Stimulated activated naive CD8-positive, alpha-beta T cell treated with anti-CD3 and anti-CD28 coated beads, Interleukin-15, Interleukin-2, amounts not matched to agents 100 ng/mL and 50 ng/mL, for 24 hours (primary cell): ENCODE measurements around the gene KAT2B.

Source experiments
- H3K27ac Mint-ChIP-seq: one replicate; pipeline ENCODE4 v1.8.0; 2021; ENCODE audit warnings: mild to moderate bottlenecking, mixed read lengths
- H3K27me3 Mint-ChIP-seq: one replicate; pipeline ENCODE4 v1.8.0; 2021; ENCODE audit warnings: mixed read lengths
- H3K36me3 Mint-ChIP-seq: one replicate; pipeline ENCODE4 v1.8.0; 2021; ENCODE audit warnings: low read depth, mixed read lengths
- H3K4me1 Mint-ChIP-seq: one replicate; pipeline ENCODE4 v1.8.0; 2021; ENCODE audit warnings: low read depth, mixed read lengths
- H3K4me3 Mint-ChIP-seq: one replicate; pipeline ENCODE4 v1.8.0; 2021; ENCODE audit warnings: mild to moderate bottlenecking, mixed read lengths
- H3K9me3 Mint-ChIP-seq: one replicate; pipeline ENCODE4 v1.8.0; 2021; ENCODE audit warnings: mixed read lengths

KAT2B gene

GRCh38 chr3:20091331-20092047 lies 51.2 kb downstream of the KAT2B start:
- no peak overlapping the region for H3K27ac Mint-ChIP-seq
- no peaks in the 10 kb centered on the region for H3K27me3 Mint-ChIP-seq
- peaks cover 6% of the 10 kb centered on the region for H3K9me3 Mint-ChIP-seq
- no peak overlapping the region for H3K4me3 Mint-ChIP-seq
- peaks cover 61% of the 10 kb centered on the region for H3K36me3 Mint-ChIP-seq
- H3K4me1 Mint-ChIP-seq = peaks cover 4% of the 10 kb centered on the region

DNA sequence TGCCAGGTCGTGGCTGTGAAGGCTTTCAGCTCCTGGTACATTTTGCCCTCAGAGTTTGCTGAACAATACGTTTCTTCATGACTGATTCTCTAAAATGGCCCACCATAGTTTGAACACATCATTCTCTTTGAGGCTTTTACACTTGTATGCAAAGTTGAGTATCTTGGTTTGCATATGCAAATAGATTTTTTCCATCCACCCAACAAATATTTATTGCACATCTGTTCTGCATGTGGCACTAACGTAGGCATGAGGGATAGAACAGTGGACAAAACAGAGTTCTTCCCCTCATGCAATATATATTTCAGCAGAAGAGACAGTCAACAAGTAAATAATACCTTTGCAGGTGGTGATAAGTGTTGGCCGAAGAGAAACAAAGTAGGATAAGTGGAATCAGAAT lies 55.2 kb downstream of the KAT2B start:
- H3K27me3 Mint-ChIP-seq = no peaks in the 10 kb centered on the region
- H3K27ac Mint-ChIP-seq = no peak overlapping the region
- no peaks in the 10 kb centered on the region for H3K9me3 Mint-ChIP-seq
- peaks cover 37% of the 10 kb centered on the region for H3K36me3 Mint-ChIP-seq
- no peak overlapping the region for H3K4me3 Mint-ChIP-seq
- H3K4me1 Mint-ChIP-seq = peaks cover 13% of the 10 kb centered on the region

DNA sequence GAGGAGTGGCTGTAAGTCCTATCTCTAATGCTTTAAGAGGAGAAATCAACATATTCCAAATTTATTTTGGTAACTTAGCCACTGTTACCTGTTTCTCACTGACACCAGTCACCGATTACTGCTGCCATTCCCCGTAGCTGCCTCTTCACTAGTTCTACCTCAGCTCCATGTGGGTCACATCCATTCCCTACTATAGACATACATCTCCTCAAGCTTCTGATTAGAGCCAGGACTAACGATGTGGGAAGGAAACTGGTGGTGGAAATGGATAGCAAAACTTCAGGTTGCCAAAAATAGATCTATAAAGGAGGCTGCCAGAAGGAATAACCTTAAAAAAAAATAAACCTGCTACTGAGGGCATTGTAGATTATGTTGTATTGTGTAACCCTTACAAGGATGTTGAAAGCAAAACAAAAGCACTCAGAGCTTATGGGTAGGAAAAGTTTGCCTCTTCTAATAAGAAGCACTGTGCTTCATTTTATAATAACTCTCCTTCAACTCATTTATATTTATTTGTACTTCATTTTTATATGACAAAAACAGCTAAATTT lies 56.0 kb downstream of the KAT2B start:
- Mint-ChIP-seq H3K36me3 (peaks cover 35% of the 10 kb centered on the region), H3K27ac (no peak overlapping the region), H3K27me3 (no peaks in the 10 kb centered on the region)

DNA sequence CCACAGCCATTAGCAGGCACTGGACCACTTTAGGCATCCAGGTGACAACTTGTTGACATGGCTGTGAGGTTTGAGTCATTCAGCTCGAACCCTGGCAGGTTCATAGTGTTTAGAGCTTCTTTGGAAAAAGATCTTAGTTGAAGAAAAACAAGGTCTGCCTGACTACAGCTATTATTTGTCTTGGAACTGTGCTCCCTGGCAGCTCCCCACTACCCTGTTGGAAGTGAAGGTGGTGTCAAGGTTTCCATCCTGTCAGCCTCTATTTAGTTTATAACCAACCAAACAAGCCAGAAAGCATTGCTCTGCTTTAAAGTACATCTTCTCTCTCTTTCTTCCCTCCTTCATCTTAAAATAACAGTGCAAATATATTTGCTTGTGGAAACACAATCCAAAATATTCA lies 56.8 kb downstream of the KAT2B start:
- Mint-ChIP-seq H3K27ac (no peak overlapping the region), H3K9me3 (no peaks in the 10 kb centered on the region), H3K4me1 (peaks cover 22% of the 10 kb centered on the region), H3K36me3 (peaks cover 32% of the 10 kb centered on the region), H3K4me3 (no peak overlapping the region), H3K27me3 (no peaks in the 10 kb centered on the region)

More for the DNA sequence above, 56.0 kb downstream of the KAT2B start:
- Mint-ChIP-seq H3K4me1 (peaks cover 18% of the 10 kb centered on the region), H3K9me3 (no peaks in the 10 kb centered on the region), H3K4me3 (no peak overlapping the region)

DNA sequence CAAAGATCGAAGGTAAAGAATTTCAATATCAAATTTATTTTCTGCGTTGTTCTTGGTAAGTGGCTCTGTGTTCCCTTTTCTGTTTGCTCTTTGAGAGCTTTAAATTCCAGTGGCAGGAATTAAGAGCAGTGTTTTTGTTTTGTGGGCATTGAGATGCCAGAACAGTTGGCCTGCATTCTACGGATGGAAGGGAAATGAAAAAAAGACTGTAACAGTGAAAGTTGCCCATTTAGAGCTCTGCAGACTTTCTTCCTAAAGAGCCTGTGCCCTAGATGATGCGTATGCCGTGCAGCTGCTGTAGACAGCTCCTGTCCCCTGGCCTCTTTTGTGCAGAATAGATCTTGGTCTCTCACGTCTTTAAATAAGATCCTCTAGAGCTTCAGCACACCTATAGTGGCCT lies 58.8 kb downstream of the KAT2B start:
- H3K27ac Mint-ChIP-seq = peak overlapping the region; percentile 24
- H3K4me1 Mint-ChIP-seq = peaks cover 38% of the 10 kb centered on the region
- H3K36me3 Mint-ChIP-seq = peaks cover 29% of the 10 kb centered on the region
- no peaks in the 10 kb centered on the region for H3K27me3 Mint-ChIP-seq
- H3K9me3 Mint-ChIP-seq = no peaks in the 10 kb centered on the region
- no peak overlapping the region for H3K4me3 Mint-ChIP-seq

DNA sequence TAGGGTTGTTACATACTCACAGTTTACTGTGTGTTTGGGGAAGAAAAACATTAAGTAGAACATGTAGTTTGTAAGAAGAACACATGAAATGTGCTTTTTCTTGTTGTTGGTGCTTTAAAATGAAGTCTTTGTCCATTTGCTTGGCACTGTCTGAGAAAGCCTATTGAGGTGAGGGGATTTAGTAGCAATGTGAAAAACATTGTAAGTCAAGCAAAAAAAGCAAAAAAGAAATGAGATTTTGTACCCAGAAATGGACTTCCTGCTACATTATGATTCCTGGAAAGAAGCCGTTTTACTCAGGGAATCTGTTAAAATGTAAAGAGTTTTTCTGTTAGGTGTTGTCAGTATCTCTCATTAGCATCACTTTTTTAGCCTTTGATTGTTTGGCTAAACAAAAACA lies 59.9 kb downstream of the KAT2B start:
- H3K4me3 Mint-ChIP-seq = no peak overlapping the region
- peaks cover 47% of the 10 kb centered on the region for H3K4me1 Mint-ChIP-seq
- H3K27me3 Mint-ChIP-seq = no peaks in the 10 kb centered on the region
- no peaks in the 10 kb centered on the region for H3K9me3 Mint-ChIP-seq
- peaks cover 22% of the 10 kb centered on the region for H3K36me3 Mint-ChIP-seq
- H3K27ac Mint-ChIP-seq = peak overlapping the region; percentile 38

DNA sequence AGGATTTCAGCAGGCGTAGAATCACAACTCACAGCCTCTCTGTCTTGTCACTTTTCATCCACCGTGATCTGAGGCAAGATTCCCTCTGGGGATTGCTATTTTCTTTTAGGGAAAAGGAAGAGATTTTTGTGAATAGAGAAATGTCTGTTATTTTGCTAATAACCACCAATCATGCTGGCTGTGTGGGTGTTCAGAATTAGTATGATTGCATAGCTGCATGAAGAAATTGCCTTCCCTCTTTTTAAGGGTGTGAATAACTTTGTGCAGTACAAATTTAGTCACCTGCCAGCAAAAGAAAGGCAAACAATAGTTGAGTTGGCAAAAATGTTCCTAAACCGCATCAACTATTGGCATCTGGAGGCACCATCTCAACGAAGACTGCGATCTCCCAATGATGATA lies 60.8 kb downstream of the KAT2B start:
- Mint-ChIP-seq H3K27me3 (no peaks in the 10 kb centered on the region), H3K4me3 (no peak overlapping the region), H3K27ac (no peak overlapping the region), H3K4me1 (peaks cover 56% of the 10 kb centered on the region), H3K36me3 (peaks cover 19% of the 10 kb centered on the region), H3K9me3 (no peaks in the 10 kb centered on the region)

DNA sequence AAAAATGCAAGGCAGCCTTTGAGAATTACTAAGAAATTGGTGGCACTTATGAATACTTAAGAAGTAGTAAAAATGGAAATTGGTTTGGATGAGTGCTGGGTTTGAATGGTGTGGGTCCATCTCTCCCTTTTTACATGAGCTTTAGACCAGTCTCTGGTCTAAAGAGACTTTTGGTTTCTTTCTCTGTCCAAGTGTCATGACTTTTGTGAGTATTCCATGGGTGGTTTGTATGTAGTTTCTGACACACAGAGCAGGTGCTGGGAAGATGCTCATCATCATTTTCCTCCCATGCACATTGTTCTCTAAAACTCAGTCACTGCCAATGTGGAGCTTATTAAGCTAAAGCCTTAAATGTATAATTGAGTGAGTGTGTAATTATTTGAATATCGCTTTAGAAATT lies 63.5 kb downstream of the KAT2B start:
- Mint-ChIP-seq H3K27ac (peak overlapping the region; percentile 88), H3K4me3 (peak overlapping the region; percentile 73), H3K27me3 (no peaks in the 10 kb centered on the region), H3K36me3 (peaks cover 12% of the 10 kb centered on the region), H3K4me1 (peaks cover 68% of the 10 kb centered on the region), H3K9me3 (no peaks in the 10 kb centered on the region)

GRCh38 chr3:20104167-20104661 lies 64.0 kb downstream of the KAT2B start:
- H3K27me3 Mint-ChIP-seq = no peaks in the 10 kb centered on the region
- peak overlapping the region; percentile 88 for H3K27ac Mint-ChIP-seq
- H3K36me3 Mint-ChIP-seq = peaks cover 9% of the 10 kb centered on the region
- H3K4me3 Mint-ChIP-seq = peak overlapping the region; percentile 73
- no peaks in the 10 kb centered on the region for H3K9me3 Mint-ChIP-seq
- H3K4me1 Mint-ChIP-seq = peaks cover 71% of the 10 kb centered on the region

GRCh38 chr3:20105513-20106280 lies 65.5 kb downstream of the KAT2B start:
- H3K36me3 Mint-ChIP-seq = peaks cover 10% of the 10 kb centered on the region
- H3K27ac Mint-ChIP-seq = no peak overlapping the region
- peaks cover 60% of the 10 kb centered on the region for H3K4me1 Mint-ChIP-seq
- no peaks in the 10 kb centered on the region for H3K9me3 Mint-ChIP-seq
- H3K27me3 Mint-ChIP-seq = no peaks in the 10 kb centered on the region
- no peak overlapping the region for H3K4me3 Mint-ChIP-seq

DNA sequence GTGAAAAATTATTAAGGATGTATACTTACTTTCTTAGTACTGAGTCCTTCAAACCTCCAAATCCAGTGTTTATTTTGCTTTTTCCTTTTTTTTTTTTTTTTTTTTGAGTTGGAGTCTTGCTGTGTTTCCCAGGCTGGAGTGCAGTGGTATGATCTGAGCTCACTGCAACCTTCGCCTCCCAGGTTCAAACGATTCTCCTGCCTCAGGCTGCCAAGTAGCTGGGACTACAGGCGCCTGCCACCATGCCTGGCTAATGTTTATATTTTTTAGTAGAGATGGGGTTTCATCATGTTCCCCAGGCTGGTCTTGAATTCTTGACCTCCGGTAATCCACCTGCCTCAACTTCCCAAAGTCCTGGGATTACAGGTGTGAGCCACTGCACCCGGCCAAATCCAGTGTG lies 67.5 kb downstream of the KAT2B start:
- H3K27me3 Mint-ChIP-seq = no peaks in the 10 kb centered on the region
- peaks cover 49% of the 10 kb centered on the region for H3K4me1 Mint-ChIP-seq
- H3K36me3 Mint-ChIP-seq = peaks cover 22% of the 10 kb centered on the region
- no peaks in the 10 kb centered on the region for H3K9me3 Mint-ChIP-seq
- H3K4me3 Mint-ChIP-seq = no peak overlapping the region
- no peak overlapping the region for H3K27ac Mint-ChIP-seq

GRCh38 chr3:20108869-20109268 lies 68.6 kb downstream of the KAT2B start:
- Mint-ChIP-seq H3K36me3 (peaks cover 28% of the 10 kb centered on the region), H3K27ac (no peak overlapping the region), H3K9me3 (no peaks in the 10 kb centered on the region), H3K4me1 (peaks cover 37% of the 10 kb centered on the region), H3K4me3 (no peak overlapping the region), H3K27me3 (no peaks in the 10 kb centered on the region)

DNA sequence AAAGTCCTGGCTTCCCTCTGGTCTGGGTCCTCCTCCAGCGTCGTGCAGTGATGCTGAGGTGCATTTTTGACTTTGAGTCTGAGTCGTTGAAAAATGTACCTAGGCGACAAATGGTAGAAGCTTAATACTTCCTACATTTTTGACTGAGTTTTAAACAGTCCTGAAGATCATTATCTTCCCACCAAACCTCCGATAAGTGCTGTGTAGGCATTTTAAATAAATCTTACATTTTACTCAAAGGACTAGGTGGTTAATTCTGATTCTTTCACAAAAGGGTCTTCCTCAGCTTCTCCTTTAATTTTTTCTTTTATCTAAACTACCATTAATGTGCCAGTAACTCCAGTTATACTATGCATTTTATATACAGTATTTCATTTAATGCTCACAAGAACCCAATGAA lies 70.6 kb downstream of the KAT2B start:
- Mint-ChIP-seq H3K4me1 (peaks cover 20% of the 10 kb centered on the region), H3K4me3 (no peak overlapping the region), H3K36me3 (peaks cover 33% of the 10 kb centered on the region), H3K9me3 (no peaks in the 10 kb centered on the region), H3K27ac (no peak overlapping the region), H3K27me3 (no peaks in the 10 kb centered on the region)

DNA sequence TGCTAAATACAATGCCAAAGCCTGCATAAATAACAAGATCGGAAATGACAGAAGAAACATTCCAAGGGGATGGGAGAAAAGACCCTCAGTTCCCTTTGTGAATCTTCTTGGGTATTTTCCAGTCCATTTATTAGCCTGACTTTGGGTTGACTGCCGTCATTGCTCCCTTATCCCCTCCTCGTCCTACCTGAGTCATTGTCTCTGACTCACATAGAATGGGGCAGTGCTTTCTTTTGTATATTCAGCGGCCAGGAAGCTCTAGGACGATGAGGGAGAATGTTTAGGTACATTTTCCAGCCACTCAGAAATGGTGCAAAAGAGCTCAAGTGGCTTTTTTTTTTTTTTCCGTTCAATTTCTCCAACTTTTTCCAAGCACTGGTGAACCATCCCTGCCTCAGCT lies 71.6 kb downstream of the KAT2B start:
- Mint-ChIP-seq H3K9me3 (no peaks in the 10 kb centered on the region), H3K4me1 (peaks cover 11% of the 10 kb centered on the region), H3K36me3 (peaks cover 40% of the 10 kb centered on the region), H3K27ac (no peak overlapping the region), H3K4me3 (no peak overlapping the region), H3K27me3 (no peaks in the 10 kb centered on the region)

DNA sequence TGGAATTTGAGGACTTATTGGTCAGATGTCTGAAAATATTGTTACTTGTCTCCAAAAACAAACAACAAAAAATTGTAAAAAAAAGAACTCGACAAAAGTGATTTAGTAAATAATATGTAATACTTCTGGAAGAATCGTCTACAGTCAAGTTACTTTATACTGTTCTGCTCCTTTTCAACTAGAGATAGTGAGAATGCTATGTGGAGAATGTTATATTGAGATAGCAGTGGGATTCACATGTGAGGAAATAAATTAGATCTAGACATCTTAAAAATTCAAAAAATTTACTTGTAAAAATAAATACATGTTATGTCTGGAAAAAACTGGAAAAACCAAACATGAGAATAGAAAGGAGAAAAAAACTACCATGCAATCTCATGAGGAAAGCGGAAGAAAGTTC lies 80.8 kb downstream of the KAT2B start:
- H3K4me1 Mint-ChIP-seq = peaks cover 3% of the 10 kb centered on the region
- H3K9me3 Mint-ChIP-seq = no peaks in the 10 kb centered on the region
- H3K27ac Mint-ChIP-seq = no peak overlapping the region
- H3K27me3 Mint-ChIP-seq = no peaks in the 10 kb centered on the region
- peaks cover 61% of the 10 kb centered on the region for H3K36me3 Mint-ChIP-seq
- H3K4me3 Mint-ChIP-seq = no peak overlapping the region
